Posterior vena cava (tissue), 2 donors: Measurements from ENCODE around the gene ADAM30. TPM values are rescaled to one million over a fixed set of nuclear protein-coding genes. Genes with fewer than 3 reads are reported as not detected.
"Not testable (repeated sequence)": the region's sequence is repeated elsewhere in the genome, so short reads cannot be mapped to it uniquely, and the experiment has no call there.

Experiments
- DNase-seq: peaks from one replicate; pipeline ENCODE4 v3.0.0-alpha.2; 2020; ENCODE audit warnings: low spot score
- intact Hi-C, 2 donors: fragments of 100-400 bp; cut with DNase I; formaldehyde crosslinking; loops; one replicate each; pipeline versions ENCODE4 v1.14.1 to v1.14.2; 2022 to 2023
- total RNA-seq, 2 donors: library from RNA; stranded (reverse); fragmentation: NEBNext Ultra II Directional; extraction: Animal tissue kit (Norgen Biotek cat#: 25700); gene quantifications; one replicate each; pipeline ENCODE4 v1.2.1, GENCODE V29; 2021
- donor health status: DM: yes; HTN: yes; CAD: no.
- donor health status: DM: yes; HTN: yes; CAD: no.

ADAM30 gene
- total RNA-seq, 2 donors from 2014 or later: not detected

GRCh38 chr1:119882132-119883049, 13.9 kb downstream of the ADAM30 start:
- no peak for DNase-seq
- intact Hi-C loops: no loop called here

GRCh38 chr1:119879510-119880434, 16.5 kb downstream of the ADAM30 start:
- intact Hi-C loops: no loop called here

GRCh38 chr1:119878171-119878570, 18.1 kb downstream of the ADAM30 start:
- intact Hi-C loops: no loop called here
- no peak for DNase-seq

More at GRCh38 chr1:119879510-119880434, 16.5 kb downstream of the ADAM30 start:
- DNase-seq: no peak

GRCh38 chr1:119874186-119874585, 22.1 kb downstream of the ADAM30 start:
- intact Hi-C loops: no loop called here
- no peak for DNase-seq

- DNase-seq: no peak
- intact Hi-C loops: no loop called here
Observed at GRCh38 chr1:119873135-119874015, 22.9 kb downstream of the ADAM30 start.

GRCh38 chr1:119871881-119872280, 24.4 kb downstream of the ADAM30 start:
- DNase-seq: no peak
- intact Hi-C loops: no loop called here

- peak; percentile 92 for DNase-seq
- intact Hi-C loops: no loop called here
Observed at GRCh38 chr1:119870917-119871596, 25.3 kb downstream of the ADAM30 start.

- intact Hi-C loops: no loop called here
- DNase-seq: no peak
Observed at GRCh38 chr1:119869995-119870394, 26.3 kb downstream of the ADAM30 start.

GRCh38 chr1:119868176-119868575, 28.1 kb downstream of the ADAM30 start:
- intact Hi-C loops: no loop called here
- DNase-seq: no peak

GRCh38 chr1:119866451-119866850, 29.9 kb downstream of the ADAM30 start:
- intact Hi-C loops: no loop called here
- no peak for DNase-seq

GRCh38 chr1:119865627-119866026, 30.7 kb downstream of the ADAM30 start:
- intact Hi-C loops: no loop called here
- no peak for DNase-seq

- intact Hi-C loops: no loop called here
- no peak for DNase-seq
Observed at GRCh38 chr1:119862276-119862675, 34.0 kb downstream of the ADAM30 start.

GRCh38 chr1:119861547-119861946, 34.8 kb downstream of the ADAM30 start:
- DNase-seq: no peak
- intact Hi-C loops: no loop called here

- no peak for DNase-seq
- intact Hi-C loops: no loop called here
Observed at GRCh38 chr1:119859647-119860046, 36.7 kb downstream of the ADAM30 start.

- intact Hi-C loops, DNase-seq: not testable (repeated sequence)
Observed at GRCh38 chr1:119858556-119859214, 37.6 kb downstream of the ADAM30 start.

- no peak for DNase-seq
- intact Hi-C loops: no loop called here
Observed at GRCh38 chr1:119858126-119858525, 38.2 kb downstream of the ADAM30 start.

- intact Hi-C loops: no loop called here
- no peak for DNase-seq
Observed at GRCh38 chr1:119853155-119853554, 43.2 kb downstream of the ADAM30 start.

- intact Hi-C loops: not testable (repeated sequence)
Observed at GRCh38 chr1:119844206-119844605, 52.1 kb downstream of the ADAM30 start.

More at GRCh38 chr1:119844206-119844605, 52.1 kb downstream of the ADAM30 start:
- not testable (repeated sequence) for DNase-seq
